ENCODE data around the gene KAZALD1. TPM values are rescaled to one million over a fixed set of nuclear protein-coding genes. Genes with fewer than 3 reads are reported as not detected.

KAZALD1 gene
- total and polyA plus RNA-seq, 10 of the 15 experiments (the other 5 are each of a cell fraction or from before 2014, with no cell fraction given) = 0.10 to 4.3 (median 1.9) TPM

GRCh38 chr10:101042667-101043362, 19.0 kb upstream of the KAZALD1 start (continued):
- TF ChIP-seq, protein P1, sequence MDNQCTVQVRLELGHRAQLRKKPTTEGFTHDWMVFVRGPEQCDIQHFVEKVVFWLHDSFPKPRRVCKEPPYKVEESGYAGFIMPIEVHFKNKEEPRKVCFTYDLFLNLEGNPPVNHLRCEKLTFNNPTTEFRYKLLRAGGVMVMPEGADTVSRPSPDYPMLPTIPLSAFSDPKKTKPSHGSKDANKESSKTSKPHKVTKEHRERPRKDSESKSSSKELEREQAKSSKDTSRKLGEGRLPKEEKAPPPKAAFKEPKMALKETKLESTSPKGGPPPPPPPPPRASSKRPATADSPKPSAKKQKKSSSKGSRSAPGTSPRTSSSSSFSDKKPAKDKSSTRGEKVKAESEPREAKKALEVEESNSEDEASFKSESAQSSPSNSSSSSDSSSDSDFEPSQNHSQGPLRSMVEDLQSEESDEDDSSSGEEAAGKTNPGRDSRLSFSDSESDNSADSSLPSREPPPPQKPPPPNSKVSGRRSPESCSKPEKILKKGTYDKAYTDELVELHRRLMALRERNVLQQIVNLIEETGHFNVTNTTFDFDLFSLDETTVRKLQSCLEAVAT (IDR thresholded peaks at IDR 0.05) = peak; percentile 64; the same call in 1 of the 2 replicates
- TF ChIP-seq ASH2L (IDR thresholded peaks at IDR 0.05; ENCODE audit: borderline replicate concordance, low read depth) (no peak), EED (IDR thresholded peaks at IDR 0.05; ENCODE audit: low read depth) (peak; percentile 71; the same call in 1 of the 2 replicates), E2F8 (IDR thresholded peaks at IDR 0.05; ENCODE audit: low read depth, partially characterized antibody) (no peak), ZNF217 (IDR thresholded peaks at IDR 0.05) (no peak), PAX8 (IDR thresholded peaks at IDR 0.05) (no peak), MEF2A (IDR thresholded peaks at IDR 0.05; ENCODE audit: insufficient read depth, low read depth, low read length) (no peak), GABPA (IDR thresholded peaks at IDR 0.05; ENCODE audit: low read depth) (no peak), NBN (IDR thresholded peaks at IDR 0.05) (0 out of 2 replicates have a peak, but pooled peaks have one; percentile 28), NR2C1 (IDR thresholded peaks at IDR 0.05) (peak; percentile 20; the same call in 1 of the 2 replicates), KLF5 (IDR thresholded peaks at IDR 0.05; ENCODE audit: partially characterized antibody) (no peak), SKIL (IDR thresholded peaks at IDR 0.05; ENCODE audit: low read depth, poor library complexity, severe bottlenecking) (no peak), BCL3 (IDR thresholded peaks at IDR 0.05; ENCODE audit: borderline replicate concordance, insufficient read depth, low read depth, low read length, poor library complexity, severe bottlenecking) (no peak), POU2F2 (IDR thresholded peaks at IDR 0.05; ENCODE audit: borderline replicate concordance, low read depth, low read length) (no peak; the same call in 2 of the 3 replicates), SREBF2 (IDR thresholded peaks at IDR 0.05; ENCODE audit: low read length) (no peak), CBFB (IDR thresholded peaks at IDR 0.05; ENCODE audit: low read depth) (peak; percentile 73; the same call in 1 of the 2 replicates), POLR2AphosphoS2 (IDR thresholded peaks at IDR 0.05; ENCODE audit: low read depth, low read length) (no peak), ZNF622 (IDR thresholded peaks at IDR 0.05) (no peak), POLR2AphosphoS5 (IDR thresholded peaks at IDR 0.05; ENCODE audit: low read length) (peak; percentile 78)
- TF ChIP-seq, protein P2, sequence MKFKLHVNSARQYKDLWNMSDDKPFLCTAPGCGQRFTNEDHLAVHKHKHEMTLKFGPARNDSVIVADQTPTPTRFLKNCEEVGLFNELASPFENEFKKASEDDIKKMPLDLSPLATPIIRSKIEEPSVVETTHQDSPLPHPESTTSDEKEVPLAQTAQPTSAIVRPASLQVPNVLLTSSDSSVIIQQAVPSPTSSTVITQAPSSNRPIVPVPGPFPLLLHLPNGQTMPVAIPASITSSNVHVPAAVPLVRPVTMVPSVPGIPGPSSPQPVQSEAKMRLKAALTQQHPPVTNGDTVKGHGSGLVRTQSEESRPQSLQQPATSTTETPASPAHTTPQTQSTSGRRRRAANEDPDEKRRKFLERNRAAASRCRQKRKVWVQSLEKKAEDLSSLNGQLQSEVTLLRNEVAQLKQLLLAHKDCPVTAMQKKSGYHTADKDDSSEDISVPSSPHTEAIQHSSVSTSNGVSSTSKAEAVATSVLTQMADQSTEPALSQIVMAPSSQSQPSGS (IDR thresholded peaks at IDR 0.05; ENCODE audit: low read length) = no peak

Data from GM12878 (cell line).